WTC11 (cell line): ENCODE measurements around the gene EGR4.

Experiments
- CREM ChIP-seq: sonication (generic); formaldehyde crosslinking; IDR thresholded peaks from 2 replicates; pipeline ENCODE4 v1.8.1; 2022; ENCODE audit warnings: mild to moderate bottlenecking, missing genetic modification reagents, moderate library complexity
- ETV6 ChIP-seq: sonication (generic); formaldehyde crosslinking; IDR thresholded peaks from 2 replicates; pipeline ENCODE4 v1.8.1; 2022; ENCODE audit warnings: mild to moderate bottlenecking, missing genetic modification reagents

DNA sequence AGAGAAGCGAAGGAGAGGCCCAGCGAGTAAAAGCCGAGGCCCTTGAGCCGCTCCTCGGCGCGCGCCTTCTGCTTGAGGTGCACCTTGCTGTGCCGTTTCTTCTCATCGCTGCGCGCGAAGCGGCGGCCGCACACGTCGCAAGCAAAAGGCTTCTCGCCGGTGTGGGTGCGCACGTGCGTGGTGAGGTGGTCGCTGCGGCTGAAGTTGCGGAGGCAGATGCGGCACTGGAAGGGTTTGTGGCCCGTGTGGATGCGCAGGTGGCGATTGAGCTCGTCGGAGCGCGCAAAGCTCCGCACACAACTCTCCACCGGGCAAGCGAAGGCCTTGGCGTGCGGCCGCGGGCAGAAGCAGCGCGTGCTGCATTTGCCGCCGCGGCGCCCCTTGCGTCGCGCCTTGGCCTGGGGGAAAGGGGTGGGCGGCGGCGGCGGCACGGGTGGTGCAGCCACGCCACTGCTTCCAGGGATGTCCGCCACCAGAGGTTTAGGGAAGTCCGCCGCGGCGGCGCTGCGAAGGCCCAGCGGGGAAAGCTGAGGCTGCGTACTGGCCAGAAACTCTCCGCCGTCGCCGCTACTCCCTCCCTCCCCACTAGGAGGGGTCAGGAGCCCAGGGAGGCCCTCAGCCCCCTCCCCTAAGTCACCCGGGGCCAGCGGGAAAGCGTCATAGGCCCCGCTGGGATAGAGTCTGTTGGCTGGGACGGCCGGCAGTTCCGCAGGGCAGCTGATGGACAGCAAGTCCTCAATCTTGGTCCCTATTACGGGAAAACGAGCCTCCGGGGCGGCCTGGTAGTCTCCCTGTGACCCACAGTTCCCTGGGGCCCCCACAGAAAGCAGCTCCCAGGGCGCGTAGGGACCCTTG lies 1.7 kb downstream of the EGR4 start:
- no peak for TF ChIP-seq CREM (CRISPR knock-in tag)
- 0 out of 2 replicates have a peak, but pooled peaks have one; percentile 32 for TF ChIP-seq ETV6
